GM04503 (cell line): ENCODE results near the gene RARS1.

Experiments
- DNase-seq: peaks from one replicate; pipeline ENCODE4 v3.0.0-alpha.2; 2012; ENCODE audit warnings: low read depth

Gene RARS1

DNA sequence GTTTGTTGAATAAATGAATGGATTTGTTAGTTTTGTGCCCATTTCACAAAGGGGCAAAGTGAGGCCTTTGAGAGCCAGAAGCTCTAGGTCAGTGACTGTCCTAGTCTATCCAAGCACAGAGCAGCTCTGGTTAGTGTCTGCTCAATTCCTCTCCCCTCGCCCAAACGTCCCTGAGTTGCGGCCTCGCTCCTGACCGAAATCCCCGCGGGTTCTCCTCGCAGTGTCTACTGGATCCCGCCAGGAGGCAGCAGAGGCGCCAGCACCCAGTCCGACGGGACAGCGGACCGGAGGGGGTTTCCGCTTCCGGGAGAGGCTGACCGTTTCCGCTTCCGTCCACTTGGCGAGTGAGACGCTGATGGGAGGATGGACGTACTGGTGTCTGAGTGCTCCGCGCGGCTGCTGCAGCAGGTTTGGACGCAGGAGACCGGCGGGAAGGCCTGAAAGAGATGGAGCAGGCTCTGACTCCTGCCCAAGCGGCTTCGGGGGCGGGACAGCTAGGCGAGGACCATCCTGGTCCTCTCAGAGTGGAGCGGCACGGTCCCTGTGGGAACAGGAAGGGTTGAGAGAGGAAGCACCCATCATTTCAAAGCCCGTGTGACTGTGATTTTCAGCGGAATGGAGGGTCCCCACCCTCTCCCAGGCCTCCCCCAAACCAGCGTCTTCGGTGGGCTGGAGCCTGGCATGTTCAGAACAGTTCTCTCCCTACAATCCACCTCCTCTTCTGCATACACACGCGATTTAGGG, at the start of gene RARS1:
Gene RARS1, plus strand, starts transcription at position 336 of the 744 bp plus-strand sequence. Its CDS starts 28 bp downstream, at position 364.
- DNase-seq: peak; percentile 61

DNA sequence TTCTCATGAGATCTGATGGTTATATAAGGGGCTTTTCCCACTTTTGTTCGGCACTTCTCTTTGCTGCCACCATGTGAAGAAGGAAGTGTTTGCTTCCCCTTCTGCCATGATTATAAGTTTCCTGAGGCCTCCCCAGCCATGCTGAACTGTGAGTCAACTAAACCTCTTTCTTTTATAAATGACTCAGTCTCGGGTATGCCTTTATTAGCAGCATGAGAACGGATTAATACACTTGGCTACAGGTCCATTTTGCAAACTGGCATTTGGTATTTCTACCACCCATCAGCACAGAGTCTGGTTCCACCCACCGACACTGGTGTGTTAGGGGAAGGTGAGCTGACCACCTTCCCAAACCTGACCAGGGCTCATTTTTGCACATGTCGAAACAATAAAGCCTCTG, 47.9 kb upstream of the RARS1 start:
- DNase-seq: no peak

DNA sequence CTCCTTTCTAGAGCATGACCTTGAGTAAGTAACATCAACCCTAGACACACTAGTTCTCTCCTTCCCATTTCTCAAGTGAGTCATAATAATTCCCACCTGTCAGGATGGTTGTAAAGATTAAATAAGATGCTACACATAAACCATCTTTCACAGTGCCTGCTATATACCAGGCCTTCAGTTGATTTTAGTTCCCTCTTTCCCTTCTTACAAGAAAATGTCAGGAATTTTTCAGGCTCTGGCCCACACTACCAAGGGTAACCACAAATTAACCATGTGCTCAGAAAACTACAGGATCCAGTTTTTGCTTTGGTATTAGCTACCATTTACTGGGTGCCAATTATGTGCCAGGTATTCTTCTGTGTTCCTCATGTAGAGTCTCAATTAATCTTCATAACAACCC, 42.7 kb upstream of the RARS1 start:
- peak; percentile 18 for DNase-seq

DNA sequence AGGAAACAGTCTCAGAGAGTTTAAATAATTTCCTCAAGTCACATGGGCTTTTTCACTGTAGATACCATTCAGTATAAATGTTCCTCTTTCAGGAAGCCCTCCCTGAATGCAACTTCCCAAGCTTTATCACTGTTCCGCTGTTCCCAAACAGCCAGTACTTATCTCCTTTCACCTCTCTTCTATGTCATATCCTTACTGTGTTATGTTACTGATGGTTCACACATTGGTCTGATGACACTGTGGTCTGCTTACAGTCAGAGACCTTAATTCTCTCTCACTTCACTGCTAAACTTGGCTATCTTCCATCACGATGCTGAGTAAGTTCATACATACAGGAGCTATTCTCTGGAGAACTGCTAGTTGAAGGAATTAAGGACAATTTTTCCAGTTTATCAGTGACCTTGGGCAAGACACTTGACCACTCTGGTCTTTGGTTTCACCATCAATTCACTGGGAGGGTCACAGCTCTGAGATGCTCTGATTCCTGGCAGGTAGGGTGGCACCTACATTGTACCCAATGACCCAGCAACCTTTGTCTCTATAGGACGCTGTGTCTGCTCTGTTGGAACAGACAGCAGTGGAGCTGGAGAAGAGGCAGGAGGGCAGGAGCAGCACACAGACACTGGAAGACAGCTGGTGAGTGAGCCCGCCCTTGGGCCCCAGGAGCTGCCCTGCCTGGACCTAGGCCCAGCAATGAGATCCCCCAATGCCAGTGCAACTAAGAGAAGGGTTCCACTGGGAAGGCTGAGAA, 42.1 kb upstream of the RARS1 start:
- peak; percentile 5 for DNase-seq

DNA sequence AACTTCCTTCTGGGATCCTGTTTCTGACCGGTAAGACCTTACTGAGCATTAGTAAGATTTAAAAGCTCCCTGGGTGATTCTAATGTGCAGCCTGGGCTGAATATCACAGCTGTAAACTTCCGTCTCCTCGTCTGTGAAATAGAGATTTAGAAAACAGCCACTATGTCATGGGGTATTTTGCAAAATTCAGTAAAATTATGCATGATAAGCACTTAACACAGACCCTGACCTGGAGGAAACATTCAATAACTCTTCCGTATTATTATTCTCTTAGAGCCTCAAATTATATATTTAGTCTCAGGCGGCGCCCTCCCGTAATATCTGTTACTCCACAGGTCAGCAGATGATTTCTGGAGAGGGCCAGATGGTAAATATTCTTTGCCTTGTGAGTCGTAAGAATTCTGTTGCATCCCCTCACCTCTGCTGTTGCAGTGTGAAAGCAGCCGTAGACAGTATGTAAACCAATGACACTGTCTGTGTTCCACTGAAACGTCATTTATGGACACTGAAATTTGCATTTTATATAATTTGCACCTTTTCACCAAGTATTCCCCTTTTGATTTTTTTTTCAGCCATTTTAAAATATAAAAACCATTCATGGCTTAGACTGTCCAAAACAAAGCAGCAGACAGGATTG, 39.2 kb upstream of the RARS1 start:
- no peak for DNase-seq

DNA sequence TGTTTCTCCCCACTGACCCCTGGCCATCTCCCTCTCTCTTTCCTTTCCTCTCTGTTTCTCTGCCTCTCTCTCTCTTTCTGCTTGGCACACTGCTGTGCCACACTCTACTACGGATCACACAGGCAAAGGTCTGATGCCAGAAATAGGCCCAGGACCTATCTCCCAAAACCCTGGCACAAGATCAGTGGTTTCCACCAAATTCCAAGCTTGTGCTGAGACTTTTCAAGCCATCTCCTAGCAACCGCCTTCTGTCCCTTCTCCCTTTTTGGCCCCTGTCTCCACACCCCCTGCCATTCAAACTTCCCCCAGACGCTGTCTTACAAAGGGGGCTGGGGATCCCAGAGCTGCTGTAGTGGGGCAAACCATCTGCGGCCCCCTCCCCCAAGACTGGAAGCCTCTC, 38.5 kb upstream of the RARS1 start:
- no peak for DNase-seq

DNA sequence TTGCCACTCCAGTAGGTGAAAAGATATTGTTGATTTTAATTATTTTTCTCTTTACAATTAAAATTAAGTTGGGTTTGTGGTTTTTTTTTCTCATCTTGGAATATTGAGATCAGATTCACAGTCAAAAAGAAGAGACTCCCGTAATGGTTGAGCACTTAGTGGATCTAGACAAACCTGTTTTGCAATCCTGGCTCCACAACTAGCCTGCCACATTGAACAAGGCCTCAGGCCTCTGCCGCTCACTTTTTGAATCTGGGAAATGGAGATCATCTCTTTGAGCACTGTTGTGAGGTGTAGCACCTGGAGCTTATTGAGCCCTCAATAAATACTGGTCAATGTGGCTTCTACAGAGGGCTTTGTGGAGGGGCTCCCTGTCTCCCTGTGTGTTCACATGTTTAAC, 37.1 kb upstream of the RARS1 start:
- no peak for DNase-seq

DNA sequence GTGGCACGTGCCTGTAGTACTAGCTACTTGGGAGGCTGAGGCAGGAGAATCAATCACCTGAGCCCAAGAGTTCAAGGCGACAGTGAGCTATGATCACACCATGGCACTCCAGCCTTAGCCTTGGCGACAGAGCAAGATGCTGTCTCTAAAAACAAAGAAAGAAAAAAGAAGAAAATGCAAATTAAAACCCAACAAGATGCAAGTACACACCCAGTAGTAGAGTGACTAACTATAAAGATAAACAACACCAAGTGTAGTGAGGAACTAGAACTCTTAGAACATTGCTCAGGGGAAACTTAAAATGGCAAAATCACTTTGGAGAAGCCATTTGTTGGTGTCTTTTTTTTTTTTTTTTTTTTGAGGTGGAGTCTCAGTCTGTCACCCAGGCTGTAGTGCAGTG, 34.7 kb upstream of the RARS1 start:
- DNase-seq: no peak

DNA sequence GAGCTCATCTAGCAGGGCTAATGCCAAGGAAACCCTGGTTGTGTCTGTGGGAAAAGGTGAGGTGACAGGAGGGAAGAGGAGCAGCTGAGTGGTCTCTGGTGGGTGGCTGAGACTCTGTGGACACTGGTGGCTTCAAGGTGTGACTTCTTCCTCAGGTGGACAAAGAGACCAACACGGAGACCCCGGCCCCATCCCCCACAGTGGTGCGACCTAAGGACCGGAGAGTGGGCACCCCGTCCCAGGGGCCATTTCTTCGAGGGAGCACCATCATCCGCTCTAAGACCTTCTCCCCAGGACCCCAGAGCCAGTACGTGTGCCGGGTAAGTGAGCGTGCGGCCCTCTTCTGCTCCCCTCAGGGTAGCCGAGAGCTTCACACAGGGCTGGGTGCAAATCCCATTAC, 31.1 kb upstream of the RARS1 start:
- no peak for DNase-seq

DNA sequence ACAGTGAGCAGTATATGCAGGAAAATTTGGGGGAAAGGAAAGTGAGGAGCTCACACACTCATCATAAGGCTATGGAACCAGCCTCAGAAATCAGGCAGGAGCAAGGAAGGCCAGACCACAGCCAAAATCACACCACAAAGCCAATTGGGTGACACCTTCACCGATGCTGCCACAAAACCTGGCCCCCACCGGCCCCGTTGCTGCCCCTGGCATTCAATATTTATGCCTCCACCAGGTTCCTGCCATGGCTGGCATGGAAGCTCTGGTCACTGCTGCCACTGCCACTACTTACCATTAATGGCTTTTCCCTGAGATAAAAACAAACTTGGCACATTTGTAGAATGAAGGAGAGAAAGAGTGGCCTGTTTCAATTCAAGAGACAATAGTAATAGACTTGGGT, 28.7 kb upstream of the RARS1 start:
- no peak for DNase-seq

DNA sequence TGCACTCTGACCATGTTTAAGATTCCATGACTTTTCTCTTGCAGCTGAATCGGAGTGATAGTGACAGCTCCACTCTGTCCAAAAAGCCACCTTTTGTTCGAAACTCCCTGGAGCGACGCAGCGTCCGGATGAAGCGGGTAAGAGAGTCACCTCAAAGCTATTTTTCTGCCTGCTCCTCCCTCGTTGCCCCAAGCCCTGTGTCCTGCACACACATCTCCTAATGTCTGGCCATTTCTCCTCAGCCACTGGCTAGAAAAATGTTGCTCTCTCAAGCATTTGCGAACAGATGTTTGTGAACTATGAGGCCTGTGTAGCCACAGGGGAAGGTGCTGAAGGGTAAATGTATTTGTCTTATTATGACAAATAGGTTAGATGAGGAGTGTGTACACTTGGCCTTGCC, 25.7 kb upstream of the RARS1 start:
- DNase-seq: no peak

DNA sequence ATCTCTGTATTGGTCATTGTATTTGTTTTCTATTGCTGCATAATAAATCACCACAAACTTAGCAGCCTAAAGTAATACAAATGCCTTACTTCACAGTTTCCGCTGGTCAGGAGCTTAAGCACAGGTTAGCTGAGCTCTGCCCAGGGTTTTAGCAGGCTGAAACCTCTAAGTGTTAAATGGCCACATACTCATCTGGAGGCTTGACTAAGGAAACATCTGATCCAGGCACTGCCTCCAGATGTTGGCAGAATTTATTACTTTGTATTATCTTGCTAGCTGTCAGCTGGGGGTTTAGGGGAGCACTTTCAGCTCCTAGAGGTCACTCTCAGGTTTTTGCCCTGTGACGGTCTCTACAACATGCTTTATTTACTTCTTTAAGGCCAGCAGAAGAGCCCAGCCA, 23.2 kb upstream of the RARS1 start:
- DNase-seq: no peak

DNA sequence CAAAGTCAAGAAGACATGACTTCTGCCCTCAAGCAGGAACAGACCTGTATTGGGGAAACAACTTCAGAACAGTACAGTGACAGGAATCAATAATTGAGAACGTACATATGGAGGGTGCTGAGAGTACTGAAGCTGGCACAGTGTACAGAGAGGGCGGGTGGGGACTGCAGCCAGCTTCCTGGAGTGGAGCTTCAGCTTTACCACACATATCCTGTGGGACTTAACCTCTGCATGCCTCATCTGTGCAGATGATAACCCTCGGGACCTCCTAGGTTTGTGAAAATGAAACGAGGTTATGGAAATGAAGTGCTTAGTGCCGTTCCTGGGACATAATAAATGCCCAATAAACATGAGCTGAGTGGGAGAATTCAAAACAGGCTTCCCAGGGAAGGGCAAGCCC, 22.1 kb upstream of the RARS1 start:
- DNase-seq: no peak

DNA sequence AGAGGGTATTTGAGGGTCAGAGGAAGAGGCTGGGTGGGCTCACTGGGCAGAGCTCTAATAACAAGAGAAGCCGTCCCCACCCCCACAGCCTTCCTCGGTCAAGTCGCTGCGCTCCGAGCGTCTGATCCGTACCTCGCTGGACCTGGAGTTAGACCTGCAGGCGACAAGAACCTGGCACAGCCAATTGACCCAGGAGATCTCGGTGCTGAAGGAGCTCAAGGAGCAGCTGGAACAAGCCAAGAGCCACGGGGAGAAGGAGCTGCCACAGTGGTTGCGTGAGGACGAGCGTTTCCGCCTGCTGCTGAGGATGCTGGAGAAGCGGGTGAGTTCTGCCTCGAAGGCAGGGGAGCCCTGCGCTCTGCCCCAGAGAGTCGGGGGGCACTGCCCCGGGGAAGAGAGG, 21.6 kb upstream of the RARS1 start:
- DNase-seq: no peak

DNA sequence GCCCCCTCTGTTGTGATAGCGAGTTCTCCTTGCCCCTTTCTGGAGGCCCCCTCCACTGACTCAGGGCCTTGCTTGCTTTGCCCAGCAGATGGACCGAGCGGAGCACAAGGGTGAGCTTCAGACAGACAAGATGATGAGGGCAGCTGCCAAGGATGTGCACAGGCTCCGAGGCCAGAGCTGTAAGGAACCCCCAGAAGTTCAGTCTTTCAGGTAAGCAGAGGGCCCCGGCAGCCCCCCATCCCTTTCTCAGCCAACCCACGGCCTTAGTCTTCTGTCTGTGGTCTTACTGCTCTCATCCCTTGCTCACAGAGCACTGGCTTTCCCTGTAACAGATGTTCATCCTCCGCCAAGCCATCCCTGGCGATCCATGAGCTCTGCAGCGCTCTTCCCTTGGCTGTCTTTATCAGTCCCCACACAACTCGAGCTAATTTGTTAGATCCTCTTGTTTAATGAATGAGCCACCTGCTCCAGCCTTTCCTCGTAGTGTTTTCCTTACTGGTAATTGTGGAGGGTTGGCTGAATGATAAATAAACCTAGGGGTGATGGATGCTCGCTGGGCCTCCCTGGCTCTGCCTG, 18.4 kb upstream of the RARS1 start:
- no peak for DNase-seq

DNA sequence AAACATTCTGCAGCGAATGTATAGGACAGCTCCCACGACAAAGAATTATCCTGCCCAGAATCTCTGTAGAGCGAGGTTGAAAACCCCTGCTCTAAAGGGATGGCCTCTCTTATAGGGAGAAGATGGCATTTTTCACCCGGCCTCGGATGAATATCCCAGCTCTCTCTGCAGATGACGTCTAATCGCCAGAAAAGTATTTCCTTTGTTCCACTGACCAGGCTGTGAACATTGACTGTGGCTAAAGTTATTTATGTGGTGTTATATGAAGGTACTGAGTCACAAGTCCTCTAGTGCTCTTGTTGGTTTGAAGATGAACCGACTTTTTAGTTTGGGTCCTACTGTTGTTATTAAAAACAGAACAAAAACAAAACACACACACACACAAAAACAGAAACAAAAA, 17.4 kb upstream of the RARS1 start:
- peak; percentile 49 for DNase-seq

DNA sequence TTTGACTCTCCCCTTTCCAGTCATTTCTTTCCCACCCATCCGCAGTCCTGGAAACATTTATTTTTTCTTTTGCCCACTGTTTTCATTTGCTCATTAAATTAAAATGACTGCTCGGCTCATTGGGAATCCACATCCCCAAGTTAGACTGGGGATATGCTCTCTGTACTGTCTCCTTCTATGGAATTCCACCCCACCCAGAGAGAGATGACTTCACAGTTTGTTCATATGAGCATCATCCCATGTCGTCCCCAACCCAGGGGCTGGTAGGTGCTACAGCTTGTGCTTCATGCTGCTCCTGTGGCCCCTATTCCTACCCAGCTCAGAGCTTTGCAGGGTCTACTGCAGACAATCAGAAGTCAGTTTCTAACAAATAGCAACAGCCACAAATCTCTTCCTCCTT, 16.5 kb upstream of the RARS1 start:
- no peak for DNase-seq

DNA sequence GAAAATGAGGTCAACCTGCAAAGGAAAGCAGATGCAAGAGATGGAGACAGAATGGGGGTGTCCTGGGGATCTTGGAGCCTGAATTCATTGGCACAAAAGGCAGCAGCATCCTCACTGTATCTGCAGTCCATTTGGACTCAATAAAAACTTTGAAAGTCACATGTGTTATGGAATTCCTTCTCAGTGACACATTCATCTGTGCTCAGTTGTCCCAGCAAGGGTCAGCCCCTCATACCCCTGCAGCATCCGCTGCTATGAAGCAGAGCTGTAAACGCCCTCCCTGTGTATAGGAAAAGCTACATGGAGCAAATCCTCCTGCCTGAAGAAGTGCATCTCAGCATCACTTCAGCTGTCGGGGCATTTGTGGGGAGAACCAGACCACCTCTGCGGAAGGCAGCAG, 14.5 kb upstream of the RARS1 start:
- peak; percentile 18 for DNase-seq

DNA sequence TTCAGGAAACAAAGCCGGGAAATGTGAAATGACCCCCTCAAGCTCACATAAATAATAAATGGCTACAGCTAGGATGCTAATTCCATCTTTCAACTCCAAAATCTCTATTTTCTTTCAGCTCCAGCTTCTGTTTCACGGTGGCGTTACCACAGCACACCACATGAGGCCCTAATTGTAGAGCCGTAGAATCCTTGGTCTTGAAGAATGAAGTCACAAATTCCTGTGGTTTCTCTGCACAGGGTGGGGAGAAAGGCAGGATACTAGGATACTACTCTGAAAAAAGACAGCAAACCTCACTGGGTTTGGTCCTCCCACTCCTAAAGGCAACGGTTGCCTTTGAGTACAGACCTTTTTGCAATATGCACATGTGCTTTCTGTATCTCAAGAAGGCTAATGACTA, 13.9 kb upstream of the RARS1 start:
- DNase-seq: peak; percentile 85

DNA sequence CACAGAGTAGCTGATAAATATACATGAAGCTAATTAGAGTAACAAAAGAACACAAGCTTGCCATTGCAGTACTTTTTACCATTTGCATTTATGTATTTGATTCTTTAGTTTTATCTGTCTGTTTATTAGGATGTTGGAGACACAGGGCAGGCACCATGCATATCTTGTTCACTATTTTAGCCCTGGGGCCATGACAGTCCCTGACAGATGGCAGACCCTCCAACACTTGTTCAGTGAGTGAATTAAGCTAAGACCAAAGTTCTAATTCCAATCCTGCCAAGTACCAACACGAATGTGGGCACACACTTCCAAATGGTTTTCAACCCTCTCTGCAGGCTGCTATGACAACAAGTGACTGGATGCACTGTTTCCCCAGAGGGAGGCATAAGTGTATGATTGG, 12.0 kb upstream of the RARS1 start:
- no peak for DNase-seq

DNA sequence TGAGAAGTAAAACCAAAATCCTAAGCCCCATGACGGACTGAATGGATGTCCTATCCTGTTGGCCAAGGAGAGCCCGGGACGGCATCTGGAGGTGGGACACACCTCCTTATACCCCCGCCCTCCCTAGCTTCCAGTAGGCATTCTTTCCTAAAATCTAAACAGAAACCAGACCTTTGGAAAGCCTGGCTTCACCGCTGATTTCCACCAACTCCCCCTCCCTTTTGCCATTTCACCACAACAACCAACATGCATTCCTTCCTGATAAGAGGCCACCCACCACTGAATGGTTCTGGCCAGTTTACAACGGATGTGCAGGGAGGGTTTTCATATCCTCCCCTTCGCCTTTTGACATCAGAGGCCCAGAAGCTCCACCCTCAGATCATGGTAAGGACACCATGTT, 9.2 kb upstream of the RARS1 start:
- DNase-seq: peak; percentile 7

DNA sequence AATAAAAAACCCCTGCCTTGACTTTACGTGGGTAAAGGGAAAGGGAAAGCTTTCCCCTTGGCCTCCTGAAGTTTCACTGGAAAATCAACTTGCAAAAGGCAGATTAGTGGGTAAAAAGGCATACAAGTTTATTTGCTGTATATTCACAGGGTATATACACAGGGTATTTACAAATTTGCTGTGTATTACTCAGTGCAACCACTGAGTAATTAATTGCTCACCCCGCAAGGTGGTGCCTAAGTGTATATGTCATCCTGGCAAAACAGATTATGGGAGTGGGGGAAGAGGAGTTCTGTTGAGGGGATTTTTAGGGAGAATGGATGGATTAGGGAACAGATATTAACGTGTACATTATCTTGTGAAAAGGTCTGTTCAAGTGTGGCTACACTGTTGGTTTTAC, 7.1 kb upstream of the RARS1 start:
- DNase-seq: no peak

DNA sequence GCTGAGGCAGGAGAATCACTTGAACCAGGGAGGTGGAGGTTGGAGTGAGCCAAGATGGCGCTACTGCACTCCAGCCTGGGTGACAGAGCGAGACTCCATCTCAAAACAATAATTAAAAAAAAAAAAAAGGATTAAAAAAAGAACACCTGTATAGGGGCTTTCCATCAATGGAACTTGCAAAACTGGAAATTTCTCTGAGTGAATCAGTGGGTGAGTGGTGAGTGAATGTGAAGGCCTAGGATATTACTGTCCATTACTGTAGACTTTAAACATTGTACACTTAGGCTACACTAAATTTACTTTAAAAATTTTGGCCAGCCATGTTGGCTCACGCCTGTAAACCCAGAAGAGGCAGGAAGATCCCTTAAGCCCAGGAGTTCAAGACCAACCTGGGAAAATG, 5.7 kb upstream of the RARS1 start:
- no peak for DNase-seq
